HepG2 (cell line): ENCODE results near the gene EPDR1.
A peak's percentile ranks its signal among the peaks of the same experiment; 100 is the strongest.

ENCODE experiments used
- ELF1 ChIP-seq: sonication (generic); formaldehyde crosslinking; IDR thresholded peaks from 2 replicates; pipeline ENCODE4 v1.4.0; 2020; ENCODE audit warnings: missing genetic modification reagents
- MYC ChIP-seq: sonication (generic); formaldehyde crosslinking; IDR thresholded peaks from 2 replicates; pipeline ENCODE4 v1.9.0; 2021; ENCODE audit warnings: missing genetic modification reagents, borderline replicate concordance
- NR2F1 ChIP-seq, 2 experiments: fragments of 450-650 bp in 1 of 2; formaldehyde crosslinking in 1 of 2; IDR thresholded peaks; 2 replicates each; pipeline versions ENCODE4 v1.5.0 to v1.6.1; 2016 to 2020; ENCODE audit warnings: mild to moderate bottlenecking in 1 of 2, missing compliant biosample characterization in 1 of 2, missing genetic modification reagents in 1 of 2, moderate library complexity in 1 of 2
- RBFOX2 ChIP-seq: fragments of 200-400 bp; formaldehyde crosslinking; IDR thresholded peaks from 2 replicates; pipeline ENCODE4 v1.6.1; 2017; ENCODE audit warnings: low read depth, mild to moderate bottlenecking, low read length
- REL ChIP-seq: sonication (generic); formaldehyde crosslinking; conservative IDR thresholded peaks from 2 replicates; pipeline ENCODE4 v1.8.0; 2022; ENCODE audit warnings: mild to moderate bottlenecking, missing genetic modification reagents, moderate library complexity
- SP2 ChIP-seq: sonication (generic); formaldehyde crosslinking; IDR thresholded peaks from 2 replicates; pipeline ENCODE4 v1.5.1; 2020; ENCODE audit warnings: mild to moderate bottlenecking, missing genetic modification reagents
- TAF1 ChIP-seq: sonication (generic); formaldehyde crosslinking; IDR thresholded peaks from 2 replicates; pipeline ENCODE4 v1.4.0; 2020; ENCODE audit warnings: missing genetic modification reagents
- ZFP36 ChIP-seq: fragments of 150-350 bp; IDR thresholded peaks from 2 replicates; pipeline ENCODE4 v1.6.1; 2018; ENCODE audit warnings: borderline replicate concordance, low read length, low read depth; ENCODE audit not compliant: partially characterized antibody
- ZNF10 ChIP-seq: sonication (generic); formaldehyde crosslinking; IDR thresholded peaks from 2 replicates; pipeline ENCODE4 v1.4.0; 2020; ENCODE audit warnings: mild to moderate bottlenecking, low read depth, missing genetic modification reagents, borderline replicate concordance
- ZNF12 ChIP-seq: sonication (generic); formaldehyde crosslinking; IDR thresholded peaks from 2 replicates; pipeline ENCODE4 v1.5.0; 2020; ENCODE audit warnings: missing genetic modification reagents
- ZNF337 ChIP-seq: sonication (generic); formaldehyde crosslinking; IDR thresholded peaks from 2 replicates; pipeline ENCODE4 v1.5.1; 2020; ENCODE audit warnings: missing genetic modification reagents, low read depth, mild to moderate bottlenecking, borderline replicate concordance
- ZZZ3 ChIP-seq: sonication (generic); formaldehyde crosslinking; IDR thresholded peaks from 2 replicates; pipeline ENCODE4 v1.4.0; 2020; ENCODE audit warnings: missing genetic modification reagents, mild to moderate bottlenecking, borderline replicate concordance
- TF ChIP-seq, protein P1 (sequence below): sonication (generic); formaldehyde crosslinking; IDR thresholded peaks from 2 replicates; pipeline ENCODE4 v1.5.0; 2020; ENCODE audit warnings: mild to moderate bottlenecking, missing genetic modification reagents, moderate library complexity
- TF ChIP-seq, protein P2 (sequence below): sonication (generic); formaldehyde crosslinking; IDR thresholded peaks from 2 replicates; pipeline ENCODE4 v1.4.0; 2020; ENCODE audit warnings: mild to moderate bottlenecking, missing genetic modification reagents

DNA sequence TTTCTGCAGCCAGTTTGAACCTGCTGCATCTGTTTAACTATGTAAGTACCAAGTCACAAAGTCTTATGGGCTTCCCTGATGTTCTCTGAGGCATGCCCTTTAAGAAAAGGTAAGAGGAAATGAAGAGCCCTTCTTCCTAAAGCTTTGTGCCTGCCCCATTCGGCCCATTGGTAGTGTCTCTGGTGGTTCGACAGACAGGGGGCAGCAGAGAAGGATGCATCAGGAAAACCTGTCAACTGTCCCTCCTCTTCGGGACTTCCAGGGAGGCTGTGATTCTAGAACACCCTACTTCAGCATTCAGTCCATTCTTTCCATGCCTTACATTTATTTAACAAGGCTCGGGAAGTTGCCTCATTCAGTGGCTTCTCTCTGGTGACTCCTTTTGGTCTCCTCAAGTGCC lies 1.9 kb upstream of the EPDR1 start:
- TF ChIP-seq, protein P1, sequence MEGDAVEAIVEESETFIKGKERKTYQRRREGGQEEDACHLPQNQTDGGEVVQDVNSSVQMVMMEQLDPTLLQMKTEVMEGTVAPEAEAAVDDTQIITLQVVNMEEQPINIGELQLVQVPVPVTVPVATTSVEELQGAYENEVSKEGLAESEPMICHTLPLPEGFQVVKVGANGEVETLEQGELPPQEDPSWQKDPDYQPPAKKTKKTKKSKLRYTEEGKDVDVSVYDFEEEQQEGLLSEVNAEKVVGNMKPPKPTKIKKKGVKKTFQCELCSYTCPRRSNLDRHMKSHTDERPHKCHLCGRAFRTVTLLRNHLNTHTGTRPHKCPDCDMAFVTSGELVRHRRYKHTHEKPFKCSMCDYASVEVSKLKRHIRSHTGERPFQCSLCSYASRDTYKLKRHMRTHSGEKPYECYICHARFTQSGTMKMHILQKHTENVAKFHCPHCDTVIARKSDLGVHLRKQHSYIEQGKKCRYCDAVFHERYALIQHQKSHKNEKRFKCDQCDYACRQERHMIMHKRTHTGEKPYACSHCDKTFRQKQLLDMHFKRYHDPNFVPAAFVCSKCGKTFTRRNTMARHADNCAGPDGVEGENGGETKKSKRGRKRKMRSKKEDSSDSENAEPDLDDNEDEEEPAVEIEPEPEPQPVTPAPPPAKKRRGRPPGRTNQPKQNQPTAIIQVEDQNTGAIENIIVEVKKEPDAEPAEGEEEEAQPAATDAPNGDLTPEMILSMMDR (CRISPR knock-in tag): peak; percentile 54
- TF ChIP-seq, protein P2, sequence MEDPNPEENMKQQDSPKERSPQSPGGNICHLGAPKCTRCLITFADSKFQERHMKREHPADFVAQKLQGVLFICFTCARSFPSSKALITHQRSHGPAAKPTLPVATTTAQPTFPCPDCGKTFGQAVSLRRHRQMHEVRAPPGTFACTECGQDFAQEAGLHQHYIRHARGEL (CRISPR knock-in tag): no peak
- TF ChIP-seq REL (CRISPR knock-in tag) (no peak), MYC (no peak), ZNF12 (CRISPR knock-in tag) (no peak), RBFOX2 (no peak), ZNF337 (CRISPR knock-in tag) (no peak), TAF1 (CRISPR knock-in tag) (no peak), ZFP36 (no peak), NR2F1 (CRISPR knock-in tag; IDR thresholded peaks at IDR 0.05) (no peak), ZNF10 (CRISPR knock-in tag) (no peak), ELF1 (CRISPR knock-in tag) (no peak), SP2 (no peak), ZZZ3 (CRISPR knock-in tag) (no peak)
